WTC11 (cell line): ENCODE results near the gene SIPA1L3.

Experiments
- CBFB ChIP-seq: sonication (generic); formaldehyde crosslinking; IDR thresholded peaks from 2 replicates; pipeline ENCODE4 v1.8.1; 2022; ENCODE audit warnings: mild to moderate bottlenecking, low read depth, missing genetic modification reagents
- CREM ChIP-seq: sonication (generic); formaldehyde crosslinking; IDR thresholded peaks from 2 replicates; pipeline ENCODE4 v1.8.1; 2022; ENCODE audit warnings: mild to moderate bottlenecking, missing genetic modification reagents, moderate library complexity
- CTCF ChIP-seq: fragments of 200-600 bp; IDR thresholded peaks from 2 replicates; pipeline ENCODE4 v1.8.0; 2022; ENCODE audit warnings: antibody characterized with exemption
- MAX ChIP-seq: sonication (generic); formaldehyde crosslinking; IDR thresholded peaks from 2 replicates; pipeline ENCODE4 v1.8.0; 2022; ENCODE audit warnings: mild to moderate bottlenecking, missing genetic modification reagents
- SP1 ChIP-seq: sonication (generic); formaldehyde crosslinking; conservative IDR thresholded peaks from 2 replicates; pipeline ENCODE4 v1.8.1; 2022; ENCODE audit warnings: missing genetic modification reagents

- no peak for TF ChIP-seq MAX (CRISPR knock-in tag)
- no peak for TF ChIP-seq CTCF
- TF ChIP-seq CREM (CRISPR knock-in tag) = no peak
- no peak for TF ChIP-seq CBFB
- TF ChIP-seq SP1 (CRISPR knock-in tag) = no peak
These were observed 7.6 kb upstream of the SIPA1L3 start for GRCh38 chr19:37899453-37899852.
